OCI-LY7 (cell line): ENCODE results near the gene ARHGAP24. TPM values are rescaled to one million over a fixed set of nuclear protein-coding genes. Genes with fewer than 3 reads are reported as not detected.

Experiments
- BruUV-seq: library from RNA; stranded (reverse); fragments of 400-500 nt; replicated peaks from 2 replicates; lab custom pipeline; 2021; lab: Mats Ljungman, UMichigan
- CTCF ChIA-PET: fragments of 300-600 bp; sonication (Branson Sonifier 250); formaldehyde crosslinking; loops from one replicate; lab custom pipeline; 2022; ENCODE audit warnings: antibody characterized with exemption; ENCODE audit not compliant: unreplicated experiment; lab: Charles Lee
- POLR2A ChIA-PET: fragments of 300-600 bp; sonication (Branson Sonifier 250); formaldehyde crosslinking; loops from one replicate; lab custom pipeline; 2022; ENCODE audit warnings: antibody characterized with exemption; lab: Charles Lee
- DNase-seq: peaks from one replicate; pipeline ENCODE4 v3.0.0-alpha.2; 2015; ENCODE audit warnings: low spot score
- H2AFZ ChIP-seq: fragments of 200-600 bp; sonication (generic), shearing (Covaris generic); 2 replicates; pipeline ENCODE4 v1.6.1; 2014; ENCODE audit warnings: mild to moderate bottlenecking, antibody characterized with exemption, low read length, moderate library complexity
- H3K27ac ChIP-seq: fragments of 200-600 bp; sonication (generic); 2 replicates; pipeline ENCODE4 v1.5.1; 2014; ENCODE audit warnings: mixed run types, low read depth, mild to moderate bottlenecking, moderate library complexity, low read length, inconsistent platforms; ENCODE audit not compliant: poor library complexity, severe bottlenecking
- H3K36me3 ChIP-seq: fragments of 200-600 bp; sonication (generic); 2 replicates; pipeline ENCODE4 v1.6.1; 2014; ENCODE audit warnings: mild to moderate bottlenecking, antibody characterized with exemption, low read length, moderate library complexity, mixed read lengths; ENCODE audit not compliant: insufficient read depth
- H3K4me1 ChIP-seq: fragments of 200-600 bp; sonication (generic); 2 replicates; pipeline ENCODE4 v1.5.1; 2014; ENCODE audit warnings: mild to moderate bottlenecking, low read length; ENCODE audit not compliant: insufficient read depth, poor library complexity, severe bottlenecking
- H3K4me2 ChIP-seq: fragments of 200-600 bp; sonication (generic); 2 replicates; pipeline ENCODE4 v1.6.1; 2014; ENCODE audit warnings: mild to moderate bottlenecking, low read length
- H3K4me3 ChIP-seq: fragments of 200-600 bp; sonication (generic); 2 replicates; pipeline ENCODE4 v1.5.1; 2014; ENCODE audit warnings: mild to moderate bottlenecking, low read depth, low read length; ENCODE audit not compliant: poor library complexity, severe bottlenecking
- H3K79me2 ChIP-seq: fragments of 200-600 bp; sonication (generic); 2 replicates; pipeline ENCODE4 v1.6.1; 2016; ENCODE audit warnings: low read depth, mild to moderate bottlenecking, low read length, moderate library complexity, mixed read lengths; ENCODE audit not compliant: insufficient read depth
- H3K9me2 ChIP-seq: fragments of 200-600 bp; sonication (generic); 2 replicates; pipeline ENCODE4 v1.6.1; 2016; ENCODE audit warnings: mild to moderate bottlenecking, low read length, mixed read lengths; ENCODE audit not compliant: insufficient read depth
- H3K9me3 ChIP-seq: fragments of 200-600 bp; sonication (generic); 2 replicates; pipeline ENCODE4 v1.6.1; 2014; ENCODE audit warnings: mild to moderate bottlenecking, mixed run types, low read length, mixed read lengths
- H4K20me1 ChIP-seq: fragments of 200-600 bp; sonication (generic); 2 replicates; pipeline ENCODE4 v1.6.1; 2014; ENCODE audit warnings: mild to moderate bottlenecking, antibody characterized with exemption, low read length, moderate library complexity, mixed read lengths; ENCODE audit not compliant: insufficient read depth
- EZH2phosphoT487 ChIP-seq: fragments of 200-600 bp; sonication (generic); IDR thresholded peaks from 2 replicates; pipeline ENCODE4 v1.6.1; 2018; ENCODE audit warnings: low read depth, borderline replicate concordance, mild to moderate bottlenecking, mixed run types, antibody characterized with exemption, low read length, moderate library complexity, mixed read lengths
- intact Hi-C: fragments of 100-400 bp; cut with micrococcal nuclease; formaldehyde crosslinking; loops from one replicate; pipeline ENCODE4 v1.10.0; 2022; ENCODE audit not compliant: unreplicated experiment
- total RNA-seq, 2 experiments: library from RNA; depleted of rRNA in 1 of 2; stranded (reverse); fragments of >200 nt in 1 of 2; shearing (Covaris generic) in 1 of 2; gene quantifications; 2 replicates each; pipeline ENCODE4 v1.2.3, GENCODE V29; 2014 to 2022
- TF ChIP-seq, protein P1 (sequence below): fragments of 200-600 bp; sonication (generic); conservative IDR thresholded peaks from 2 replicates; pipeline ENCODE4 v1.5.1; 2014; ENCODE audit warnings: mild to moderate bottlenecking, antibody characterized with exemption, low read length, moderate library complexity, mixed read lengths

Gene ARHGAP24
- total RNA-seq, 2 experiments from 2014 or later: 0.88 to 4.4 TPM

DNA sequence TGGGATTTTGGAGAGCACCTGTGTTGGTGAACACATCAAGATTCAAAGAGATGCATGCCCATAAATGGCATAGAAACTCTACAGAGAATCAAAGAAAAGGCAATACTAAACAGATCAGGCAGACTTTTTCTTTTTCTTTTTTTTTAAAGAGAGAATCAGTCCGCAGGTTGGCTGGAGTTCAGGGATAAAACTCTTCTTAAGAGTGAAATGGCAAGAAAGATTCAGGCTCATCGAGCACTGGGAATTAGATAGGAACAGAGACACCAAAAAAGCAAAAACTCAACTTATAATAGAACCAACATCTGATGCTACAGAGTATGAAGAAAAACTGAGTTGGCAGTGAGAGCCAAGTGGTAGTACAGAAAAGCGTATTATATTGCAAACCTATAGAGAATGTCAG lies 314.3 kb downstream of the ARHGAP24 start:
- POLR2A ChIA-PET: interaction anchor here (0.6 to 2.6 kb wide), 5 partner anchors 11 to 528 kb away, joined by 3 to 27 read pairs (median 4); no protein-coding TSS in a partner anchor
- BruUV-seq: no TSS peak

DNA sequence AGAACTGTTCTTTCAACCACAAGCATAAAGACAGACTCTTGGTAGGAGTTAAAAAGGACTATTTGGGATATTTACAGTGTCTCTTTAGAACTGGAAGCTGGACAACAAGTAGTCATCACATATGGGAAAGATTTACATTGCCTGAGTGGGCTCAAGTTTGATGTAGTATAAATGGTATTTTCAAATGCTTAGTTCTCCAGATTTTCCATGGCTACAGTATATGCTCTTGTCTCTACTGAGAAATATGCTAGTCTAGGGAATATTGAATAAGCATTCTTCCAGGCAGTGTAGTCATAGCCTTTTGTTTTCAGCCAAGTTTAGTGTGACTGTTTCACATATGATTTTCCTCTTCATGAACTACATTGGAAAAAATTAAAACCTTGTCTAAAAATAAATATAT lies 315.6 kb downstream of the ARHGAP24 start:
- Histone ChIP-seq H3K4me3 (no peak overlapping the region), H3K4me2 (no peak overlapping the region), H3K4me1 (peaks cover 16% of the 10 kb centered on the region), H3K79me2 (no peaks in the 10 kb centered on the region), H3K36me3 (no peaks in the 10 kb centered on the region), H4K20me1 (no peaks in the 10 kb centered on the region), H2AFZ (no peak overlapping the region), H3K27ac (no peak overlapping the region), H3K9me2 (no peaks in the 10 kb centered on the region), H3K9me3 (peaks cover 3% of the 10 kb centered on the region; the same call in 1 of the 2 replicates)
- BruUV-seq: no TSS peak
- no peak for DNase-seq
- ChIA-PET POLR2A (no interaction called here), CTCF (no interaction called here)
- intact Hi-C loops: loop anchor here (10.0 kb wide), 1 partner anchor 566 kb away; no protein-coding TSS in a partner anchor
- no peak for TF ChIP-seq EZH2phosphoT487
- TF ChIP-seq, protein P1, sequence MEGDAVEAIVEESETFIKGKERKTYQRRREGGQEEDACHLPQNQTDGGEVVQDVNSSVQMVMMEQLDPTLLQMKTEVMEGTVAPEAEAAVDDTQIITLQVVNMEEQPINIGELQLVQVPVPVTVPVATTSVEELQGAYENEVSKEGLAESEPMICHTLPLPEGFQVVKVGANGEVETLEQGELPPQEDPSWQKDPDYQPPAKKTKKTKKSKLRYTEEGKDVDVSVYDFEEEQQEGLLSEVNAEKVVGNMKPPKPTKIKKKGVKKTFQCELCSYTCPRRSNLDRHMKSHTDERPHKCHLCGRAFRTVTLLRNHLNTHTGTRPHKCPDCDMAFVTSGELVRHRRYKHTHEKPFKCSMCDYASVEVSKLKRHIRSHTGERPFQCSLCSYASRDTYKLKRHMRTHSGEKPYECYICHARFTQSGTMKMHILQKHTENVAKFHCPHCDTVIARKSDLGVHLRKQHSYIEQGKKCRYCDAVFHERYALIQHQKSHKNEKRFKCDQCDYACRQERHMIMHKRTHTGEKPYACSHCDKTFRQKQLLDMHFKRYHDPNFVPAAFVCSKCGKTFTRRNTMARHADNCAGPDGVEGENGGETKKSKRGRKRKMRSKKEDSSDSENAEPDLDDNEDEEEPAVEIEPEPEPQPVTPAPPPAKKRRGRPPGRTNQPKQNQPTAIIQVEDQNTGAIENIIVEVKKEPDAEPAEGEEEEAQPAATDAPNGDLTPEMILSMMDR: no peak

More for the DNA sequence above, 314.3 kb downstream of the ARHGAP24 start:
- no peak overlapping the region for H3K4me3 ChIP-seq
- H3K27ac ChIP-seq: no peak overlapping the region
- H3K4me1 ChIP-seq: peaks cover 16% of the 10 kb centered on the region
- intact Hi-C loops: no loop called here
- no peaks in the 10 kb centered on the region for H3K9me2 ChIP-seq
- no peak overlapping the region for H3K4me2 ChIP-seq
- no peaks in the 10 kb centered on the region for H3K79me2 ChIP-seq
- no peak overlapping the region for H2AFZ ChIP-seq
- no peaks in the 10 kb centered on the region for H4K20me1 ChIP-seq
- DNase-seq: no peak
- H3K36me3 ChIP-seq: no peaks in the 10 kb centered on the region
- H3K9me3 ChIP-seq: peaks cover 3% of the 10 kb centered on the region; the same call in 1 of the 2 replicates
- CTCF ChIA-PET: interaction anchor here (1.3 kb wide), 1 partner anchor 10 kb away, joined by 5 read pairs; no protein-coding TSS in a partner anchor
- no peak for TF ChIP-seq EZH2phosphoT487
- TF ChIP-seq, protein P1: no peak
